ENCODE data around the gene LIMD2.

LIMD2 gene

DNA sequence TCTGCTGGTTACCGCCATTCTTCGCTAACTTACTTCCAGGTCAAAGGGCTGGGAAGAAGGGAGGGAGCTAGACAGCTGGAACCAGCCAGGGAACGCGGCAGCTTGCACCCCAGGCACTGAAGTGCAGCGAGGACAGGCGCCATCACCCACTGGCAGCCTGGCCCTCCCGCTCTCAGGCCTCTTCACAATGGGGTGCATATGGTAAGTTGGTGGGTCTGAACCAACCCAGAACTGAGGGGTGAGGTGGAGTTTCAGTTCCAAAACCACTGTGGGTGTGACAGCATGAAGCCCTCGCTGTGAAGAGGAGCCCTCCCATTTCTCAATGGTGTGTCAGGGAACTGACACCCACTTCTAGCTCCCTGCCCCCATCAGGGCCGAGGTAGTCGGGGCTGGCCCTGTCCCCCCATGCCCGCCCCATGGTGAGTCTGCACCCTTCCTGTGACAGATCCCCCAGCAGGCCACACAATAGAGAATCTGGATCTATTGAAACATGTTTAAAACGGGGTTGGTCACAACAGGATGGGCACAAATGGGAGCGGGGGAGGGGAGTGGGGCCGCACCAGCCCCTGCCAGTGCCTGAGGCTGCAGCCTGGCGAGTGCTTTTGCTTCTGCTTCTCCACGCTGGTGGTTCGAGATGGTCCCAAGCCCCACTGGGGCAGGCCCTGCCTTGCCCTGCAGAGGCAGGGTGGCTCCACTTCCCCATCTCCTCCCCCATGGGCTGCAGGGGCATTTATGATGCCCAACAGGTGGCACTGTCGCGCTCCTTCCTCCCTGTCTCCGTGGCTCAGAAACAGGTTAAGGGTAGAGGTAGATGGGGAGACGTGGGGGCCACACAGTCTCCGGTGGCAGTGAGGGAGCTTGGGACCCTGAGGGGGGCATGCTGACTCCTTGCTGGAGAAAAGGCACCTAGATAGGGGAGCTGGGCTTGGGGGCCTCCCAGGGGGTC, 2.3 kb downstream of the LIMD2 start:
- no peak for TF ChIP-seq SIN3A (IDR thresholded peaks at IDR 0.05; ENCODE audit: borderline replicate concordance, insufficient read depth, low read length)
- TF ChIP-seq FOXP2 (optimal IDR thresholded peaks at IDR 0.05; ENCODE audit: borderline replicate concordance, extremely low read depth, extremely low read length, insufficient read depth): no peak
- TF ChIP-seq, protein P1, sequence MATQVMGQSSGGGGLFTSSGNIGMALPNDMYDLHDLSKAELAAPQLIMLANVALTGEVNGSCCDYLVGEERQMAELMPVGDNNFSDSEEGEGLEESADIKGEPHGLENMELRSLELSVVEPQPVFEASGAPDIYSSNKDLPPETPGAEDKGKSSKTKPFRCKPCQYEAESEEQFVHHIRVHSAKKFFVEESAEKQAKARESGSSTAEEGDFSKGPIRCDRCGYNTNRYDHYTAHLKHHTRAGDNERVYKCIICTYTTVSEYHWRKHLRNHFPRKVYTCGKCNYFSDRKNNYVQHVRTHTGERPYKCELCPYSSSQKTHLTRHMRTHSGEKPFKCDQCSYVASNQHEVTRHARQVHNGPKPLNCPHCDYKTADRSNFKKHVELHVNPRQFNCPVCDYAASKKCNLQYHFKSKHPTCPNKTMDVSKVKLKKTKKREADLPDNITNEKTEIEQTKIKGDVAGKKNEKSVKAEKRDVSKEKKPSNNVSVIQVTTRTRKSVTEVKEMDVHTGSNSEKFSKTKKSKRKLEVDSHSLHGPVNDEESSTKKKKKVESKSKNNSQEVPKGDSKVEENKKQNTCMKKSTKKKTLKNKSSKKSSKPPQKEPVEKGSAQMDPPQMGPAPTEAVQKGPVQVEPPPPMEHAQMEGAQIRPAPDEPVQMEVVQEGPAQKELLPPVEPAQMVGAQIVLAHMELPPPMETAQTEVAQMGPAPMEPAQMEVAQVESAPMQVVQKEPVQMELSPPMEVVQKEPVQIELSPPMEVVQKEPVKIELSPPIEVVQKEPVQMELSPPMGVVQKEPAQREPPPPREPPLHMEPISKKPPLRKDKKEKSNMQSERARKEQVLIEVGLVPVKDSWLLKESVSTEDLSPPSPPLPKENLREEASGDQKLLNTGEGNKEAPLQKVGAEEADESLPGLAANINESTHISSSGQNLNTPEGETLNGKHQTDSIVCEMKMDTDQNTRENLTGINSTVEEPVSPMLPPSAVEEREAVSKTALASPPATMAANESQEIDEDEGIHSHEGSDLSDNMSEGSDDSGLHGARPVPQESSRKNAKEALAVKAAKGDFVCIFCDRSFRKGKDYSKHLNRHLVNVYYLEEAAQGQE (IDR thresholded peaks at IDR 0.05; ENCODE audit: insufficient read depth in 1 of 2, low read depth in 2 of 2, low read length in 2 of 2): no peak
- no peak for TF ChIP-seq POLR2AphosphoS5 (IDR thresholded peaks at IDR 0.05; ENCODE audit: low read depth, low read length)
- no peak for TF ChIP-seq TAF1 (IDR thresholded peaks at IDR 0.05; ENCODE audit: borderline replicate concordance, insufficient read depth, low read length)

DNA sequence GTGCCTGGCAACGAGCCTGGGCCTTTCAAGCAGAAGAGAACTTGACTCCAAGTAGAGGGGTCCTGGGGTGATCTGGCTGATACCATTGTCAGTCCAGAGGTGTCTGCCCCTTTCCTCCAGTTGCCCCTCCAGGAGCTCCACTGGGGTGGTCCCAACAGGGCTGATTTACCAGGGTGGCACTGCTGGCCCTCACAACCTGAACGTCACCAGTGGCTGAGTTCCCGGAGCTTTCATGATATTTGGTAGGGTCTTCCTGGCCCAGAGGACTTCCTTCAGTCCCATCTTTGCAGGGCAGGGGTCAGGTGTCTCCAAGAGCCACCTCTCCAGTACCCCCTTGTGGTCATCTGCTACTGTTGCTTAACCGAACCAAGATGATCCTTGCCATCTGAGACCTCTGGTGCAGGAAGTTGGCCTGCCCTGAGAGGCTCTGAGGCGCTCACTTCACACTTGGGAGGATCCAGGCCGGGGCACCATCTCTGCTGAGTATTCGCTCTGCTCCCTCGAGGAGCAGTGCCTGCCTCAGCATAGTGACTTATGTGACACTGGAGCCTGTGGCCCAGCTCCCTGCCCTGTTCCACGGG, 3.5 kb downstream of the LIMD2 start:
- no peak for TF ChIP-seq TAF1 (IDR thresholded peaks at IDR 0.05; ENCODE audit: borderline replicate concordance, insufficient read depth, low read length)
- TF ChIP-seq, protein P1 (IDR thresholded peaks at IDR 0.05; ENCODE audit: insufficient read depth in 1 of 2, low read depth in 2 of 2, low read length in 2 of 2): no peak
- no peak for TF ChIP-seq FOXP2 (optimal IDR thresholded peaks at IDR 0.05; ENCODE audit: borderline replicate concordance, extremely low read depth, extremely low read length, insufficient read depth)
- TF ChIP-seq POLR2AphosphoS5 (IDR thresholded peaks at IDR 0.05; ENCODE audit: low read depth, low read length): no peak
- no peak for TF ChIP-seq SIN3A (IDR thresholded peaks at IDR 0.05; ENCODE audit: borderline replicate concordance, insufficient read depth, low read length)

DNA sequence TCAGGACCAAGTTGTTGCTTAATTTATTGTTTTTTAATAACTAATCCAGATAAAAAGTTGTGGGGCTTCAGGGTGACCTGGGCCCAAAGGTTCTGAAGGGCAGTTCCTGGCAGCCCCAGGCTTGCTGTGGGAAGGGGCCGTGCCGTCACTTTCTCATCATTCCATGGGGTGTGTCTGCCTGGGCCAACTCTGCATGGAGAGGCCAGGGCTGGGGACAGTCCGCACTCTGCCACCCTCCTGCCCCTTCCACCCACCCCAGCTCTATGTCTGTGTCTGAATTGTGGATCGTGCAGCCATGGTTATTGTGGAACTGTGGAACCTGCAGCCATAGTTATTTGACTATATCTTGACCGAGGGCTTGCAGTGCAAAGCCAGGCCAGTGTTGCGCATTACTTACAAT, 4.0 kb downstream of the LIMD2 start:
- TF ChIP-seq, protein P1 (IDR thresholded peaks at IDR 0.05; ENCODE audit: insufficient read depth in 1 of 2, low read depth in 2 of 2, low read length in 2 of 2): no peak
- TF ChIP-seq POLR2AphosphoS5 (IDR thresholded peaks at IDR 0.05; ENCODE audit: low read depth, low read length): no peak
- TF ChIP-seq SIN3A (IDR thresholded peaks at IDR 0.05; ENCODE audit: borderline replicate concordance, insufficient read depth, low read length): no peak
- no peak for TF ChIP-seq TAF1 (IDR thresholded peaks at IDR 0.05; ENCODE audit: borderline replicate concordance, insufficient read depth, low read length)

DNA sequence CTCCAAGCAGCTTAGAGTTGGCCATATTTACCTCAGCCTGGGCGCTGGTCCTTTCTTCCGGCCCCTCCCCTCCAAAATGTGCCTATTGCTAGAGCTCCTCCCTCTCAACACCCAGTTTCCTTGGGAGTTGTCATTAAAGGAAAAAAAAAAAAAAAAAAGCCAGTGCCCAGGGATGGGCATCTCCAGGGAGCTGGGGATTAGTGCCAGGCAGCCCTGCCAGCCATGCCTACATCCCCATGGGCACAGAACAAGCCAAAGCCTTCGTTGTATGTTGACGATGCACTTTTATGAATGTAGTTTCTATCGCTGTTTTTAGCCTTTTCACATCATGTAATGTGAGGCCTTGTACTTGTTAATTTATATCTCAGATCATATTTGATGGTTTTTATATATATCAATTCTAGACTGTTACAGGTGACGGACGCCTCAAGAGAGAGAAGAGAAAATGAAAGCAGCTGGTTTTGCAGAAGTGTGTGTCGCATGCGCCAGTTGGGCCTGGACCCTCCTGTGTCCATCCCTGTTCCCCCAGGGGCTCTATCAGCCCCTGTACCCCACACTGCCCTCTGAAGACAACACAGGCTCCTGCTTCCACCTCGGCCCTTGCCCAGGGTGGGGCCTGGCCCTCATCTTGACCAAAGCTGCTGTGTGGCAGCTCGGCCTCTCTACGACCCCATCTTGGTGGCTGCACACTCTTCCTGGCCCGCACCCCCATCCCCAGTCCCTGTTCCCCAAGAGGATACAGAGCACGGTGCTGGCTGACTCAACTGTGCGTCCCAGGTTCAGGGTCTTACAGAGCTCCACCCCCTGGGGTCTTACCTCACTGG, 4.8 kb downstream of the LIMD2 start:
- TF ChIP-seq, protein P1 (IDR thresholded peaks at IDR 0.05; ENCODE audit: insufficient read depth in 1 of 2, low read depth in 2 of 2, low read length in 2 of 2): no peak
- TF ChIP-seq SIN3A (IDR thresholded peaks at IDR 0.05; ENCODE audit: borderline replicate concordance, insufficient read depth, low read length): no peak
- no peak for TF ChIP-seq POLR2AphosphoS5 (IDR thresholded peaks at IDR 0.05; ENCODE audit: low read depth, low read length)
- no peak for TF ChIP-seq TAF1 (IDR thresholded peaks at IDR 0.05; ENCODE audit: borderline replicate concordance, insufficient read depth, low read length)
- TF ChIP-seq FOXP2 (optimal IDR thresholded peaks at IDR 0.05; ENCODE audit: borderline replicate concordance, extremely low read depth, extremely low read length, insufficient read depth): no peak

Data from PFSK-1 (cell line).